Measurements from ENCODE around the gene NOVA1. TPM values are rescaled to one million over a fixed set of nuclear protein-coding genes. Genes with fewer than 3 reads are reported as not detected.

NOVA1 gene
- total RNA-seq, 4 donors from 2014 or later = 6.6 to 18.4 (median 8.3) TPM

GRCh38 chr14:26605602-26606001 lies 7.8 kb upstream of the NOVA1 start:
- Histone ChIP-seq H3K27ac (no peak overlapping the region), H3K4me3 (replicated peaks in 1 of 3) (no peak overlapping the region), H3K36me3 (no peaks in the 10 kb centered on the region), H3K4me1 (no peaks in the 10 kb centered on the region), H3K27me3 (no peaks in the 10 kb centered on the region), H3K9me3 (no peaks in the 10 kb centered on the region)
- TF ChIP-seq POLR2A (IDR thresholded peaks at IDR 0.05) = no peak
- TF ChIP-seq CTCF (IDR thresholded peaks at IDR 0.05) = no peak
- no peak for DNase-seq
- intact Hi-C loops (cut with DNase I) = no loop called here
- WGBS, 2 donors = 43 to 67% methylated on average over 2 of the region's 2 CpGs

DNA sequence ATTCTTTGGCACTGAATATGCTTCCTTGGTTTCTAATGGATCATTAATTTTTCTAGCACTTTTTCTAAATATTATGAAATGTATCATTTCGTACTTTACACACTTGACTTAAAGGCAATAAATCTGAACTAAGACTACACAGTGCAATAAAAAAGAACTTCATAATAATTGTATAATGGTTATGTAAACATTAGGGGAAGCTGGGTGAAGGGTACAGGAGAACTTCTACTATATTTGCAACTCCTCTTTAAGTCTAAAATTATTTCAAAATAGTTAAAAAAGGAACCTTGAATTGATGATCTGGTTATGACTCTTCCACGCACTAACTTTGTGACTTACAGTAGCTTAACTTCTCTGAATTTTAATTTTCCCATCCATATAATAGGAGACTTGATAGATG lies 5.1 kb upstream of the NOVA1 start:
- TF ChIP-seq CTCF (IDR thresholded peaks at IDR 0.05) = no peak
- no peak for TF ChIP-seq POLR2A (IDR thresholded peaks at IDR 0.05)
- Histone ChIP-seq H3K36me3 (no peaks in the 10 kb centered on the region), H3K4me3 (replicated peaks in 1 of 3) (no peak overlapping the region), H3K4me1 (no peaks in the 10 kb centered on the region), H3K27ac (no peak overlapping the region), H3K27me3 (no peaks in the 10 kb centered on the region), H3K9me3 (no peaks in the 10 kb centered on the region)
- DNase-seq = no peak
- intact Hi-C loops (cut with DNase I) = no loop called here
- 92 to 93% methylated on average over 2 of the region's 2 CpGs for WGBS, 2 donors

- 65 to 76% methylated on average over 4 of the region's 4 CpGs for WGBS, 2 donors
- Histone ChIP-seq H3K27me3 (no peaks in the 10 kb centered on the region), H3K9me3 (no peaks in the 10 kb centered on the region)
Measured at GRCh38 chr14:26601856-26602255, 4.0 kb upstream of the NOVA1 start.

GRCh38 chr14:26599291-26599690 lies 1.5 kb upstream of the NOVA1 start:
- DNase-seq = no peak
- H3K4me1 ChIP-seq = no peaks in the 10 kb centered on the region
- no peaks in the 10 kb centered on the region for H3K9me3 ChIP-seq
- H3K27me3 ChIP-seq = no peaks in the 10 kb centered on the region
- intact Hi-C loops (cut with DNase I) = no loop called here
- no peak overlapping the region for H3K4me3 ChIP-seq (replicated peaks in 1 of 3)
- no peak for TF ChIP-seq POLR2A (IDR thresholded peaks at IDR 0.05)
- TF ChIP-seq CTCF (IDR thresholded peaks at IDR 0.05) = no peak
- H3K36me3 ChIP-seq = no peaks in the 10 kb centered on the region
- WGBS, 2 donors = 42 to 49% methylated on average over 7 of the region's 7 CpGs
- H3K27ac ChIP-seq = no peak overlapping the region

More at GRCh38 chr14:26601856-26602255, 4.0 kb upstream of the NOVA1 start:
- no peak for DNase-seq
- H3K27ac ChIP-seq = no peak overlapping the region
- H3K4me1 ChIP-seq = no peaks in the 10 kb centered on the region
- TF ChIP-seq CTCF (IDR thresholded peaks at IDR 0.05) (no peak), POLR2A (IDR thresholded peaks at IDR 0.05) (no peak)
- H3K36me3 ChIP-seq = no peaks in the 10 kb centered on the region
- intact Hi-C loops (cut with DNase I) = no loop called here
- no peak overlapping the region for H3K4me3 ChIP-seq (replicated peaks in 1 of 3)

GRCh38 chr14:26598672-26599131 lies 869 bp upstream of the NOVA1 start:
- Histone ChIP-seq H3K4me3 (replicated peaks in 1 of 3) (peak overlapping the region; percentile 12 to 45 (median 14)), H3K27ac (peak overlapping the region; percentile 47 to 67 (median 62)), H3K36me3 (no peaks in the 10 kb centered on the region), H3K27me3 (no peaks in the 10 kb centered on the region), H3K9me3 (no peaks in the 10 kb centered on the region), H3K4me1 (no peaks in the 10 kb centered on the region)
- no peak for DNase-seq
- 3% methylated on average over 18 of the region's 18 CpGs for WGBS, 2 donors
- intact Hi-C loops (cut with DNase I) = no loop called here
- TF ChIP-seq CTCF (IDR thresholded peaks at IDR 0.05) (no peak), POLR2A (IDR thresholded peaks at IDR 0.05) (no peak)
